NCI-H748 treated with DMSO at 0.1 percent for 48 hours (cell line): ENCODE results near the gene PLPP2.

ENCODE experiments used
- DNase-seq: peaks from one replicate; lab custom pipeline; 2025; lab: John Stamatoyannopoulos, UW

The PLPP2 gene

GRCh38 chr19:291006-291521 lies at the start of gene PLPP2:
TSS of gene PLPP2 (minus strand) at chr19:291403. CDS start at chr19:291336, 67 bp downstream.
- DNase-seq: no peak

GRCh38 chr19:340620-341385 lies 49.6 kb upstream of the PLPP2 start:
- no peak for DNase-seq

- no peak for DNase-seq
Measured at GRCh38 chr19:339262-339887, 48.2 kb upstream of the PLPP2 start.

GRCh38 chr19:338421-338820 lies 47.2 kb upstream of the PLPP2 start:
- DNase-seq: no peak

GRCh38 chr19:336067-336614 lies 44.9 kb upstream of the PLPP2 start:
- no peak for DNase-seq

- no peak for DNase-seq
Measured at GRCh38 chr19:335486-336066, 44.4 kb upstream of the PLPP2 start.

GRCh38 chr19:335072-335471 lies 43.9 kb upstream of the PLPP2 start:
- DNase-seq: no peak

- no peak for DNase-seq
Measured at GRCh38 chr19:334296-335071, 43.3 kb upstream of the PLPP2 start.

GRCh38 chr19:330503-330902 lies 39.3 kb upstream of the PLPP2 start:
- no peak for DNase-seq

- DNase-seq: no peak
Measured at GRCh38 chr19:329876-330275, 38.7 kb upstream of the PLPP2 start.

- DNase-seq: no peak
Measured at GRCh38 chr19:328025-328505, 36.9 kb upstream of the PLPP2 start.

GRCh38 chr19:327291-328024 lies 36.3 kb upstream of the PLPP2 start:
- DNase-seq: no peak

- no peak for DNase-seq
Measured at GRCh38 chr19:326871-327270, 35.7 kb upstream of the PLPP2 start.

GRCh38 chr19:325937-326565 lies 34.8 kb upstream of the PLPP2 start:
- DNase-seq: no peak

GRCh38 chr19:325173-325936 lies 34.2 kb upstream of the PLPP2 start:
- no peak for DNase-seq

GRCh38 chr19:324716-325115 lies 33.5 kb upstream of the PLPP2 start:
- DNase-seq: no peak

- DNase-seq: no peak
Measured at GRCh38 chr19:322616-323015, 31.4 kb upstream of the PLPP2 start.

GRCh38 chr19:318509-318774 lies 27.2 kb upstream of the PLPP2 start:
- no peak for DNase-seq

GRCh38 chr19:317710-318508 lies 26.7 kb upstream of the PLPP2 start:
- no peak for DNase-seq
